HG03280 (cell line): Measurements from ENCODE around the gene DRAM2.

ENCODE experiments used
- ATAC-seq: cut with Tn5 transposase; IDR thresholded peaks from one replicate; pipeline ENCODE4 v1.9.1; 2021; ENCODE audit warnings: mild to moderate bottlenecking, moderate library complexity; ENCODE audit not compliant: unreplicated experiment

Gene DRAM2

DNA sequence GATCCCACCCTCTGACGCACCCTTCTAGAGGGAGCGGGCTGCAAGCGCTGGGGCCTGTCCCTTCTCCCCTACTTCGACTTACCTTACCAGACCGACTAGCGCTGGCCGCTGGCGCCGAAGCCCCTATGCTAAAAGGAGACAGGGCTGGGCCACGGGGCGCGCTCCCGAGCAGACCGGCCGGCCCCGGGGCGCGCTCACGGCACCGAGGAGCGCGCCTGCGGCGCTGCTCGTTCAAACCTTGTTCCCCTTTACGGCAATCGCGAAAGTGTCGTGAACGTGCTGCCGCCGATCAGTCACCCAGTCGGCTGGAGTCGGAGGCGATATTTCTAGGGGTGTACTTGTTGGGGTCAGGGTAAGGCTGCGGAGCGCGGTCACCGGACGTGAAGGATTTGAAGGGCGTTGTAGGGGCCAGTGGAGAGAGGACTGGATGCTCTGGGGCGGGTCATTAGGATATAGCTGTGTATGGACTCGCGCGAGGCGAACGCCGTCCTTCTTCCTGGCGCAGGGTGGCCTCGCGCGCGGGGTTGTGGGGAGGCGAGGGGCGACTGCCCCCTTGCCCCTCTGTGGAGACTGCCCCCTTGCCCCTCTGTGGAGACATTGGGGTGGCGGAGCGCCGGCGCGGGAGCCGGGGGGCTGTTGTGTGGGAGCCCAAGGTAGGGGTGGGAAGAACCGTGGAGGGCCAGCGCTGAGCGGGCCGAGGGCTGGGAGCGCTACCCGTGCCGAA lies at the start of gene DRAM2, which contains the start of gene CEPT1:
Gene DRAM2 (minus strand): TSS at position 138 of the 724 bp plus-strand sequence. CDS start 8,539 bp downstream, outside the sequence.
Gene CEPT1 (plus strand): TSS at position 268 of the 724 bp plus-strand sequence. CDS start 7,492 bp downstream, outside the sequence.
- peak; percentile 66 for ATAC-seq

DNA sequence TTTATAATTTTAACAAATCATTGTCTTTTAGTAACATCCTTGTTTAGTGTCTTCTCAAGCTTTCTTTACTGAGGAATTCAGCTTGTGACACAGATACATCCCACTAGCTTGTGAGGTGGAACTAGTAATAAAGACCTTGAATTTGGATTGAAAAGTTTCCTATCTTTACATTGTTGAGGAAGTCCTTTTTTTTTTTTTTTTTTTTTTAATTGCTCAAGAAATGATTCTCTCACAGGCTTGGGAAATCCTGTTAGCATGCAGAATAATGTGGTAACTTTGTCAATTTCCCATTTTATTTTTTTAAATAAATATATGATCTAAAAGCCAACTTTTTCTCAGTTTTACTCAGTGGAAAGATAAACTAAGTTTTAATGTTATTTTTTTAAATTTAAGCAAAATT lies 44.8 kb upstream of the DRAM2 start:
- no peak for ATAC-seq

DNA sequence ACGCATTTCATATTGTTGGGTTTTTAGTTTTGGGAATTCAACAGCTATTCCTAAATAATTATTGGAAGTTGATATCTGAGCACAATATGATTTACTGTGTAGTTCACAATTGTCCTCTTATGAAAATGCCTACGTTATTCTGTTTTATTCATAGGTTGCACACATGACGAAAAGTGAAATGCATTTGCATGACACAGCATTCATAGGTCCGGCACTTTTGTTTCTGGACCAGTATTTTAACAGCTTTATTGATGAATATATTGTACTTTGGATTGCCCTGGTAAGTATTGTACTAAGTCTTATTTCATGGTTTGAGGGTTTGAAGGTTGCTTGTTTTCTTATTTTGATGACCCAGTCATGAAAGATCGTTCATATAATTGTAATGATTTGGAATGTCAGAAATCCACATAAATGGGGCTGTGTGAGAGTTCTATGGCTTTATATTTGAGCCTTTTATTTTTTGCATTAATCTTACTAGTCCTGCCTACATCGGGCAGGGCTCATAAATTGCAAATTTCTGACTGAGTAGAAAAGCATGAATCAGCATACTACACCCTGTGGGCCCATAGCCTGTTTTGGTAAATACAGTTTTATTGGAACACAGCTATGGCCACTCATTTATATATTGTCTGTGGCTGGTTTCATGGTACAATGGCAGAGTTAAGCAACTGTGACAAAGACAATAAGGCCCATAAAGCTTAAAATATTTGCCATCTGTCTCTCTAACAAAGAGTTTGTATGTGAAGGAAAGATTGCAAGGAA lies 43.6 kb upstream of the DRAM2 start:
- ATAC-seq = no peak

DNA sequence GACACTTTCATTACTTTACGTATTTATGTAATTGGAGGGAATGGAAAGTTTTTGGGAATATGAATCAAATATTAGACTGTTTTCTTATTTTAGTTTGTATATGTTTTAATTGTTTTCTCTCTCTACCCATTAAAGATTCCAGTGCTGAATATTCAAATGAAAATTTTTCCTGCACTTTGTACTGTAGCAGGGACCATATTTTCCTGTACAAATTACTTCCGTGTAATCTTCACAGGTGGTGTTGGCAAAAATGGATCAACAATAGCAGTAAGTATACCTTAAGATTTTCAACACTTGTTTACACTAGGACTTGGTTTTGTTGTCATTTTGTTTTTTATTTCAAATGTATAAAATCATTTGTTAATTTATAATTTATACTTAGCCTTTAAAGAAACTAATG lies 42.2 kb upstream of the DRAM2 start:
- no peak for ATAC-seq

DNA sequence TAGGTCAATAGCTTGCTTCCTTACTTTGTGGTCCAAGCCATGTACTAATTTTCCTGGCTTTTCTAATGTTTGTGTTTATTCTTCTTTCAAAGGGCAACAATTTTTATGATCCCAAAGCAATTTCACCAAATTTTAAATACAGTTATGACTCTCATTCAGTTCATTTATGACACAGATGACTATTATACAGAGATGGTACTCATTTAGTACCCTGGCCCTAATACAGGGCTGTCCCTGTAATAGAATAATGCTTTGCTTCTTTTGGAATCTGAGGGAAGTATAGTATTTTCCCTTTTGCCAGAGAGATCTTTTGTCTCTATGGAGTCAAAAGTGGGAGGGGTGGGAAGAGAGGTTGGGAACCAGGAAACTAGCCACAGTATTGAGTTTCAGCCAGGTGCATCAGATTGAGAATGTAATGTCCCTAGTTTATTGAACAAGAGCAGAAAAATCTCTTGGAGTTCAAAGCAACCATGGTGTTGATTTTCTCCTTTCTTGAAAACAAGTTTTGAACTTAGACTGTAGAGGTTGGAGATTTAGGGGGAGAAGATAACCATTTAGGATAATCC lies 40.2 kb upstream of the DRAM2 start:
- ATAC-seq = no peak

DNA sequence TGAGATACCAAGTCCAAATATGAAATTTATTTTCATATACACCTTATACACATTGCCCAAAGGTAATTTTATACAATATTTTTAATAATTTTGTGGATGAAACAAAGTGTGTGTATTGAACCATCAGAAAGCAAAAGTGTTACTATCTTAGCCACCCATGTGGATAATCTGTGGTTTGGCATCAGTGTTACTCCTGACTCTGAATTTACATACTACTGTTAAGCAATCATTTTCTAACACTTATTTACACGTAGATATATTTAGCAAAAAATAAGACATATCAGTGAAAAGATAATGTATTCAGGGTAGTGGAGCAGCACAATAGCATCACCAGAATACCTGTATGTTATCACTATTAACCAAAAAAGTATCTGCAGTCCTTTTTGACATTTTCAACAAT lies 36.8 kb upstream of the DRAM2 start:
- no peak for ATAC-seq

DNA sequence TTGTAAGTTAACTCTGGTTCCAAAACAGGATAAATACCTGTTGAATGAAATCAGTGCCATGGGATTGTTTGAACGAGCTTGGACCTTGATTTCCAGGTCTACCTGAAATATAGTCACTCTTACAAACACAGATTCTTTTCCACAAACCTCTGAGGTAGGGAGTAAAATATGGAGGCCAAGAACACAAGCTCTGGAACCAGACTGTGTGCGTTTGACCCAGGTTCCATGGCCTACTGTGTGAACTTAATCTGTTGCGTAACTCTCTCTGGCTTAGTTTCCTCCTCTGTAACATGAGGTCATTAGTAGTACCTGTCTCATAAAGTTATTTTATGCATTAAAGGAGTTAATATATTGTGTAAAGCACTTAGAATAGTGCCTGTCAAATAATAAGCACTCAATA lies 35.5 kb upstream of the DRAM2 start:
- ATAC-seq = no peak

DNA sequence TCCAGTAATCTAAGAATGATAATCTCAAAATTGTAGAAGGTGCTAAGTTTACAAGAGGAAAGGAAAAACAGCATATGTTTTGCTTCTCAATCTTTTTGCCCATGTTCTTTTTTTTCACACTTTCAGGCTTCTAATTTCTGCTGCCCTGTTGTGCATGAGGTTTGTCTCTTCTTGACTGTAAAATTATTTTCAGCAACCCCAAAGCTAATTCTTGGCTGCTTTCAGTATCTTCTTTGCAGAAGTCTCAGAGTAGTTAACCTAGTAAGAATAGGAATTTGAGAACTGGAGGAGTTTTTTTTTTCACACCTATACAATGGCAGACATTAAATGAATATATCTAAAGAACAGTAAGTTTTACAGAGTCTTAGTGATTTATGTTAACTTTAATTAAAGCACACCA lies 34.2 kb upstream of the DRAM2 start:
- ATAC-seq = no peak

DNA sequence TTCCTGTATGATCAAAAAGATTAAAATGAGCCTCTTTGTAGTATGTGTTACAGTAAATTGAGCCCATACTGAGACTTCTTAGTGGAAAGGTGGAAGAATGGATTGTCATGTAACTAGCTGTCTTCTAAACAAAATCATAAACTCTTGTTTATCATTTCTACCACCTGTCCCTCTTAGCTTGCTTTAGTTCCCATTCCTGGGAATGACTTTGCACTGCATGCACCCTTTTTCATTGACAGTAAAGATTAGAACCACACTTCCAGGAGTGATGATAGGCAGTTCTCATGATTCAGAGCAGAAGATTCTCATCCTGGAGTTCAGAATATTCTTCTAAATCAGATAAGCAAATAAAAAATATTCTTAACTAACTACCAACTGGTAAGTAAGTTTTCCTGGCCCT lies 32.6 kb upstream of the DRAM2 start:
- ATAC-seq = no peak

DNA sequence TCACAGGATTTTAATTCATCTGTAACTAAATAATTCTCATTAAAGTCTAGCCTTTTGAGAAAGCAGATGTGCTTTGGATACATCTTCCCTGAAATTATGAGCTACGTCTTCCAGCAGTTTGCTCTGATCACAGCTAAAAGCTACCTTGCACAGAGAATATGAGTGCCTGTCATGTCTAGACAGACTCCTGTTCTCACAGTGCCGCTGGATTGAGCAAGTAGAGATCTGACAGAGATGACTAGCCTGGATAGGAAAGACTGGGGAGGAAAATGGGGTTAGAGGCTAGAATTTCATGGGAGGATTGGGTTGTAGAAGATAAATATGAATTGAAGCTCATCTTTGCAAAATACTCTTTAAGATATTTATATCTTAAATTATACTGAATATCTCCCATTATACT lies 24.3 kb upstream of the DRAM2 start:
- no peak for ATAC-seq

DNA sequence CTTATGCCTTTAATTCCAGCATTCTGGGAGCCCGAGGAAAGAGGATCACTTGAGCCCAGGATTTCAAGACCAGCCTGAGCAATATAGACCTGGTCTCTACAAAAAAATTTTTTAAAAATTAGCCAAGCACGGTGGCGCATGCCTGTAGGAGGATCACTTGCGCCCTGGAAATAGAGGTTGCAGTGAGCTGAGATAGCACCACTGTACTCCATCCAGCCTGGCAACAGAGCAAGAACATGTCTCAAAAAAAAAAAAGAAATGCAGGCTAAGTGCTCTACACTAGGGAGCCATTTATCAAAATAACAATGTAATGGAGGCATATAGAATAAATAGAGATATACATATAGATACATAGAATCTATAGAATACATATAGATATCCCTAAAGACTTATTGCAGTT lies 23.5 kb upstream of the DRAM2 start:
- ATAC-seq = no peak

DNA sequence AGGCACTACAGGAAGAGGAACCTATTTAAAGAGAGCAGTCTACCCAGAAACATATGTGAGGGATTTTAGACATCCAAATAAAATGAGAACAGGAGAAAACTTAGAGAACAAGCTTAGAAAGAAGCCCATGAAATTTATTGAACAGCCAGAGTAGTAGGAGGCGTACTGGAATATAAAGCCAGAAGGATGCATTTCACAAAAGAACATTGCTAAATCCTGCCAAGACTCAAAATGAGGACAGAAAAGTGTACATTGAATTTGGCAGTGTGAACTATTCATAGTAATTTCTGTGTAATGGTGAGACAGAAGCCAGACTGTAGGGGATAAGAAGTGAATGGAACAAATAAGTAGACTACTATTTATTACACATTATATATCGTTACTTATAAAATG lies 22.6 kb upstream of the DRAM2 start:
- no peak for ATAC-seq

DNA sequence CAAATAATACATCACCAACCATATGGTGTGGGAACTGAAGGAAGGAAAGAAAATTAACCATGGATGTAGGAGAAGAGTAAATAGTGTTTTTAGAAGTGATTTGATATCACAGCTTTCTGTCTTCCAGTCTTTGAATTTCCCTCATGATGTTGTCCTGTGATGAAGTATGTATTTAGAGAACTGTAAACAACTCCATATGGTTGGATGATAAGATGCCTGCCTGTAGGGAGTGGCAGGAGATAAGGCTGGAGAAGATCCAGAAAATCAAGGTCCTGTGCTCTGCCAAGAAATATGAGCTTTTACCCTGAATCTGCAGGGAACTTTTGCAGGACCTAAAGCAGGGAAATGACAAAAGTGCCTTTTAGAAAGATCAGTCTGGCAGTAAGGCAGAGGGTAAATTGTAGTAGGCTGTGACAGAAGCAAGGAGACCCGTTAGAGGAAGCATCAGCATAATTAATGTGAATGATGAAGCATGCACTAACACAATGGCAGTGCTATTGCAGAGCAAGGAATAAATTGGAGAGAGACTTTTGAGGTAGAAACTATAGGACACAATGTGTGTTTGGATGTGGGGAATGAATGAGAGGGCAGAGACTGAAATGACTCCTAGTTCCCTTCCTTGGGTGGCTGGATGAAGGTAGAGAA lies 22.1 kb upstream of the DRAM2 start:
- ATAC-seq = no peak

DNA sequence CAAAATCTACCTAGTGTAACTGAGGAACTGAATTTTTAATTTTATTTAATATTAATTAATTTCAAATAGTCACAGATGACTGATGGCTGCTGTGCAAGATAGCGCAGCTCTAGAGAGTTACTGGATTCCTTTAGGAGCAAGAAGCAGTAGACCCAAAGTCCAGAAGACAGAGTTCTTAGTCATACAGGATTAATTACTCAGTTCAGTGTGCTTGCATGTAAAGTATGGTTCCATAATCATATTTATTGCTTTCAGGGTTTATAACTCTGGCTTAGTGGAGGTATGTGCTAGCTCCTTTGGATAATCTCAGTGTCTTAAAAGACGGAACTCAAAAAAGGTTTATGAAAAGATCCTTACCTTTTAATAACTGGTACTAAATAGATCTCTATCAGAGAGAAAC lies 17.5 kb upstream of the DRAM2 start:
- ATAC-seq = no peak

DNA sequence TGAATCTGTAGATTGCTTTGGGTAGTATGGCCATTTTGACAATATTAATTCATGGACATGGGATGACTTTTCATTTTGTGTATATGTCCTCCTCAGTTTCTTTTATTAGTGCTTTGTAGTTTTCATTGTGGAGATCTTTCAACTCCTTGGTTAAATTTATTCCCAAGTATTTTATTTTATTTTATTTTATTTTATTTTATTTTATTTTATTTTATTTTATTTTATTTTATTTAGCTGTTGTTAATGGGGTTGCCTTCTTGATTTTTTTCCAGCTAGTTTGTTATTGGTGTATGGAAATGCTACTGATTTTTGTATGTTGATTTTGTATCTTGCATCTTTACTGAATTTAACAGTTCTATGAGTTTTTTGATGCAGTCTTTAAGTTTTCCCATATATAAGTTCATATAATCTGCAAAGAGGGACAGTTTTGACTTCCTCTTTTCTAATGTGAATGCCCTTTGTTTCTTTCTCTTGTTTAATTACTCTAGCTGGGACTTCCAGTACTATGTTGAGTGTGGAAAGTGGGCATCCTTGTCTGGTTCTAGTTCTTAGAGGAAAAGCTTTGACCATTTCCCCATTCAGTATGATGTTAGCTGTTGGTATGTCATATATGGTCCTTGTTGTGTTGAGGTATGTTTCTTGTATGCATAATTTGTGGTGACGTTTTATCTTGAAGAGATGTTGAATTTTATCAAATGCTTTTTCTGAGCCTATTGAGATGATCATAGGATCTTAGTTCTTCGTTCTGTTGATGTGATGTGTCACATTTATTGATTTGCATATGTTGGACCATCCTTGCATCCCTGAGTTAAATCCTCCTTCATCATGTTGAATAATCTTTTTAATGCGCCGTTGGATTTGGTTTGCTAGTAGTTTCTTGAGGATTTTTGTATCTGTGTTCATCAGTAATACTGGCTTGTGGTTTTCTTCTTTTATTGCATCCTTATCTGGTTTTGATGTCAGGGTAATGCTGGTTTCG lies 14.4 kb upstream of the DRAM2 start:
- ATAC-seq = no peak

DNA sequence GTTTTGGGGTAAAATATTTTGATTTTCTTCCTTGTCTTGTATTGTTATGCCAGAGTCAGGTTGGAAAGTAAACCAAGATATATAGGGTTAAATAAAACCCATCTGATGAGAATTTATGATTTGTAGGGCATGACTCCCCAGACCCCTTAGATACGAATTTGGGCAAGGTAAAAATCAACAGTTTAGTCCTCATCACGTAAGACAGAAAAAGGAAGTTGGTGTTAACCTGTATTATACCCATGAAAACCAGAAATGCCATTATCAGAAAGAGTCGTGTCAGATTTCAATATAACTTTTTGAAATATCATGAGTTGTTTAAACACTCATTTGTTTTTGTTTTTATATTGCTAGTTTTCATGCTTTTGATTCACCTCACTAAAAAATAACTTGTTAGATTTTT lies 11.9 kb upstream of the DRAM2 start:
- ATAC-seq = no peak

DNA sequence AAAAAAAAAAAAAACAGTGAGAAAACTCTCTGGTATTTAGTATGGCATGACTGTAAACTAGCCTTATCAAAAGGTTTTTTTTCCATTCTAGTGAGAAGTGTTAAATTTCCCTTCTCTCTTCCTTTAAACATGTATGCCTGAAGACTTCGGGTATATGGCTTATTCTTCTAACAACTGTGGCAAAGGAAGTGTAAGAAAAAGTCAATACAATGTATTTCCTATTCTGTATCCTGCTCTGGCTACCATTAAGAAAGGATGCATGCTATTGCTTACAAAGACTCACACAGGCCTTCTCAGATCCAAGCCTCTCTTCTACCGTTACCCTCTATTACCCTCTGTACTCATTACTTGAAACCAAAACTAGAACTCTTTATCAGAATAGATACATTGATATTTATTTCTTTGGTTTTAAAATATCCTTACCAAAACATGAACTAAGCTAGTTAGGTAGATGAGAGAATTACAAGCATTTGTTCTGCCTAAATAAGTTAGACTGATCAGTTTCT lies 8.5 kb upstream of the DRAM2 start:
- ATAC-seq = no peak

DNA sequence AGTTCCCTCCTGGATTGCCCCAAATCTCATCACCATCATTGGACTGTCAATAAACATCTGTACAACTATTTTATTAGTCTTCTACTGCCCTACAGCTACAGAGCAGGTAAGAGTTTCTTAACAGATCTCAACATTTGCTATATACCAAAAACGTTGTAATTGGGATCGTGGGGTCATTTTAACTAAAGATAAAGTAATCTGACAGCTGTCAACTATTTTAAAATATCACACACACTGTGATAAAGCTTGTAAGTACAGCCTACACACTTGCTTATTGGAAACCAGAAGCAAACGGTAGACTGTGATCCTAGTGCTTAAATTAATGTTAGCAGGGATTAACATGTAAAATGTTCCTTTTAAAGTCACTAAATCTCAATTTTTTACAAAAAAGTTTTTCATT lies 8.1 kb upstream of the DRAM2 start:
- ATAC-seq = no peak

DNA sequence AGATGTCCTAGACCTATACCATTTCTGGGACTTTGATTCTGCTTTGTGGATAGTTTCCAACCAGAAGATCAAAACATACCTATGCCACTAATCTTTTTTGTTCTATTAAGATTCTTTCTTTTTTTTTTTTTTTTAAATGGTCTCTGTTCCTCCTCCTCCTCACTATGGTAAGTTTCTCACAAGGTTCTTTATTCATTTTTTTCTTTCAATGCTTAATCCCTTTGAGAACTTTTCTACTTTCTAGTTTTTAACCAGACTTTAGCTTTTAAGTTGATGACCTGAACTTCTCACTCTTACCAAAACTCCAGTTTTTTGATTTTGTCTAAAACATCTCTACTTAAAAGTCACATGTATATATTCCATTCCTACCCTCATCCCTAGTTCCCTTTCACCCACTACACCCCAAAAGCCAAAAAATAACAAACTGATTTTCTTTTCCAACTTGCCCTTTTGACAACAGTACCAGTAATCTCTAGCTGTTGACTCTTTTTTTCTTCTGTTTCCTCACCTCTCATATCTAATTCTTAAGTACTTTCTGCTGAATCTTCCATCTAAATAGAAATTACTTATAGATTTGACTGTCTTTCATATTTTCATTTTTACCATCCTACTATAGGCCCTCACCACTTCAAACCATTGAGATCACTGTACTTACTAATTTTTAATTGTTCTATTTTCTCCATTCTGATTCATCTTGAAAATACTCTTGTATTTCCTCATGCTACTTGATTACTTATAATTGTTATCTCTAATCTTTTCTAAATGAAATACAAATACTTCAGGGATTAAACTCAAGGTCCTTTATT lies 6.3 kb upstream of the DRAM2 start:
- ATAC-seq = no peak
